ENCODE measurements around the gene KLF11.

Gene KLF11

DNA sequence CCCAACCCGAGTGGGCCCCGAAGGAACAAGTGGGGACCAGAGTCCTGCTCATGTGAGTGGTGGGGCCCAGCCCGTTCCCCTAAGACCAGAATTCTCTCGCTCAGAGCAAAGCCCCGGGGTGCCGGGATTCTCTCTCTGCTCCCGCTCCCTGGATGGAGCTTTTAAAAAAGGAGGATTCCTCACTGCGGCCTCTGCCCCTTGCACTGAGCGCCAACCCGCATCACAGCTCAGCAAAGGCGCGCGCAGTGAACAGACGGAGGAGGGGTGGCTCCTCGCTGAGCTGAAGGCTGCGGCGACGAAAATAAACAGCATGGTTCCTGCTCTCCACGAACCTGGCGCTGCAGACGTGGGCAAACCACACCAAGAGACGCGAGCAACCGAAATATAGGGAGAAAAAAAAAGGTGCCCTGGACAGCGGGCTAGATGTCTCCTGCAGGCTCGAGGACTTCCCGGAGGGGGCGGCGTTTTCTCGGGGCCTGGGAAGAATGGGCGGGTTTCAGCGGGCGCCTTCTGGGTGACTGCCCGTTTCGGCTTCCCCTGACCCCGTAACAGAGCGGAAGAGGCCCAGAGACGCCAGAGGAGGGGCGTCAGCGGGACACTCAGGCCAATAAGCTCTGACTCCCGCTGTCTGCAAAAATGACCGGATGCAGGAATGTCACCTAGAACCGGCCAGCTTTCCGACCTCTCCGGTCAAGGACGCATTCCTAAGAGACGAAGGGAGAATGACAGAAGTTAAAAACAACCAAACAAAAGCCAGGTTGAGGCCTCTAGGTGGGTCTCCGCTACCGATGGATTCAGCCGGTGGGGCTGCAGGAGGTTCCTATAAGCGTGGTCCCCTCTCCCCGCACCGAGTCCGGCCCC, 819 bp upstream of the KLF11 start:
- peak overlapping the region; percentile 55 for H3K9ac ChIP-seq
- H3K4me1 ChIP-seq: peaks cover 49% of the 10 kb centered on the region
- no peaks in the 10 kb centered on the region for H3K36me3 ChIP-seq (ENCODE audit: control insufficient read depth, insufficient read depth, low read length)
- peak; percentile 20 for TF ChIP-seq CTCF (IDR thresholded peaks at IDR 0.05)
- H3K4me3 ChIP-seq (ENCODE audit: low read depth, low read length): peak overlapping the region; percentile 72
- H3K9me3 ChIP-seq (ENCODE audit: control insufficient read depth, low read length): no peaks in the 10 kb centered on the region
- H3K27me3 ChIP-seq (ENCODE audit: control insufficient read depth, insufficient read depth, low read length): no peaks in the 10 kb centered on the region
- H3K79me2 ChIP-seq: peaks cover 12% of the 10 kb centered on the region
- peak overlapping the region; percentile 85 for H2AFZ ChIP-seq
- H3K27ac ChIP-seq: peak overlapping the region; percentile 99
- peak overlapping the region; percentile 95 for H3K4me2 ChIP-seq (ENCODE audit: low read length)

GRCh38 chr2:10043906-10044601, 704 bp downstream of the KLF11 start:
- Histone ChIP-seq H3K4me2 (ENCODE audit: low read length) (peak overlapping the region; percentile 89), H2AFZ (peak overlapping the region; percentile 78), H3K9me3 (ENCODE audit: control insufficient read depth, low read length) (no peaks in the 10 kb centered on the region), H3K9ac (peak overlapping the region; percentile 61), H3K27me3 (ENCODE audit: control insufficient read depth, insufficient read depth, low read length) (no peaks in the 10 kb centered on the region), H3K79me2 (peaks cover 17% of the 10 kb centered on the region), H3K4me1 (peaks cover 44% of the 10 kb centered on the region), H3K4me3 (ENCODE audit: low read depth, low read length) (peak overlapping the region; percentile 70), H3K36me3 (ENCODE audit: control insufficient read depth, insufficient read depth, low read length) (no peaks in the 10 kb centered on the region), H3K27ac (peak overlapping the region; percentile 94)
- TF ChIP-seq CTCF (IDR thresholded peaks at IDR 0.05): no peak

GRCh38 chr2:10045561-10046355, 2.4 kb downstream of the KLF11 start:
- Histone ChIP-seq H3K9me3 (ENCODE audit: control insufficient read depth, low read length) (no peaks in the 10 kb centered on the region), H3K4me2 (ENCODE audit: low read length) (no peak overlapping the region), H3K79me2 (peaks cover 19% of the 10 kb centered on the region), H2AFZ (no peak overlapping the region), H3K9ac (no peak overlapping the region), H3K36me3 (ENCODE audit: control insufficient read depth, insufficient read depth, low read length) (no peaks in the 10 kb centered on the region), H3K4me3 (ENCODE audit: low read depth, low read length) (no peak overlapping the region), H3K4me1 (peaks cover 32% of the 10 kb centered on the region), H3K27ac (peak overlapping the region; percentile 33), H3K27me3 (ENCODE audit: control insufficient read depth, insufficient read depth, low read length) (no peaks in the 10 kb centered on the region)
- no peak for TF ChIP-seq CTCF (IDR thresholded peaks at IDR 0.05)

DNA sequence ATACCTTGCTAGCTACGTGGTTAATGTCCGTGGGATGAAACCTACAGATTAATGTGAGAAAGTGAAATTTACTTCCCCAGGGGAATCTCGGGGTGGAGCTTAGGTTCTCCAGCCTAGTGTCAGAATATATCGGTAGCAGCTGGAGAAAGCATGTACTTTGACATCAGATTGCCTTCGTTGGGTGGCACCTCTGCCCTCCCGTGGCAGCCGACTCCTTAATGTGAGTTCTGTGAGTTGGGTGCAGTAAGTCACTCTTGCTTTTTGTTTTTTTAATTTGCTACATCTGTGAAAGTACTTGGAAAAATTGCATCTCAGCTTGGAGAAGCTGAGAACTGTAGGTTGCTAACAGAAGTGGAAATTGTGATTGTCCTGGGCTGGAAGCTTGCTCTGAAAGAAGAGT, 3.6 kb downstream of the KLF11 start:
- no peak overlapping the region for H3K9ac ChIP-seq
- H3K27me3 ChIP-seq (ENCODE audit: control insufficient read depth, insufficient read depth, low read length): no peaks in the 10 kb centered on the region
- peaks cover 24% of the 10 kb centered on the region for H3K79me2 ChIP-seq
- H3K4me1 ChIP-seq: peaks cover 22% of the 10 kb centered on the region
- no peak overlapping the region for H3K4me2 ChIP-seq (ENCODE audit: low read length)
- H3K4me3 ChIP-seq (ENCODE audit: low read depth, low read length): no peak overlapping the region
- no peaks in the 10 kb centered on the region for H3K9me3 ChIP-seq (ENCODE audit: control insufficient read depth, low read length)
- H2AFZ ChIP-seq: no peak overlapping the region
- H3K27ac ChIP-seq: no peak overlapping the region
- H3K36me3 ChIP-seq (ENCODE audit: control insufficient read depth, insufficient read depth, low read length): no peaks in the 10 kb centered on the region
- no peak for TF ChIP-seq CTCF (IDR thresholded peaks at IDR 0.05)
